ENCODE measurements around the gene TSC1.
A peak's percentile ranks its signal among the peaks of the same experiment; 100 is the strongest.

Gene TSC1

GRCh38 chr9:132857616-132858342, 86.6 kb downstream of the TSC1 start:
- no peak for DNase-seq

GRCh38 chr9:132857031-132857430, 87.4 kb downstream of the TSC1 start:
- no peak for DNase-seq

GRCh38 chr9:132855904-132856303, 88.5 kb downstream of the TSC1 start:
- no peak for DNase-seq

GRCh38 chr9:132854832-132855231, 89.6 kb downstream of the TSC1 start:
- no peak for DNase-seq

GRCh38 chr9:132853482-132853881, 90.9 kb downstream of the TSC1 start:
- no peak for DNase-seq

GRCh38 chr9:132849185-132849706, 95.2 kb downstream of the TSC1 start:
- DNase-seq, result peak in 1 of 2 donors; percentile 1

GRCh38 chr9:132846918-132847515, 97.4 kb downstream of the TSC1 start:
- no peak for DNase-seq

GRCh38 chr9:132846109-132846917, 98.1 kb downstream of the TSC1 start:
- DNase-seq, result no peak

GRCh38 chr9:132842124-132843044, 102.0 kb downstream of the TSC1 start:
- no peak for DNase-seq
